Lung (tissue), 16 donors: ENCODE measurements around the gene NUP88. TPM values are rescaled to one million over a fixed set of nuclear protein-coding genes. Genes with fewer than 3 reads are reported as not detected.
A peak's percentile ranks its signal among the peaks of the same experiment; 100 is the strongest.

ENCODE experiments used
- ATAC-seq: fragments of 200-7000 bp; cut with Tn5 transposase; one replicate; pipeline ENCODE4 v1.9.1; 2020; ENCODE audit warnings: moderate number of reproducible peaks; ENCODE audit not compliant: insufficient read depth, low FRiP score
- DNase-seq, 3 donors: peaks; one replicate each; pipeline ENCODE4 v3.0.0-alpha.2; 2013 to 2017
- H3K27ac ChIP-seq, 2 donors: one replicate each; pipeline ENCODE4 v1.5.1; 2013; ENCODE audit warnings: mild to moderate bottlenecking in 2 of 2, moderate library complexity in 2 of 2, control low read depth in 1 of 2, inconsistent platforms in 1 of 2, low read depth in 1 of 2, low read length in 1 of 2
- H3K27me3 ChIP-seq, 3 donors: one replicate each; pipeline ENCODE4 v1.5.1; 2013; ENCODE audit warnings: low read length in 2 of 3; ENCODE audit not compliant: control insufficient read depth in 3 of 3, insufficient read depth in 3 of 3
- H3K36me3 ChIP-seq, 4 donors: one replicate each; pipeline ENCODE4 v1.5.1; 2013; ENCODE audit warnings: low read length in 4 of 4, mild to moderate bottlenecking in 1 of 4, moderate library complexity in 1 of 4; ENCODE audit not compliant: control insufficient read depth in 4 of 4, insufficient read depth in 4 of 4
- H3K4me1 ChIP-seq, 5 donors: one replicate each; pipeline ENCODE4 v1.5.1; 2013; ENCODE audit warnings: low read length in 5 of 5, mild to moderate bottlenecking in 2 of 5, moderate library complexity in 1 of 5; ENCODE audit not compliant: control insufficient read depth in 5 of 5, insufficient read depth in 5 of 5
- H3K4me3 ChIP-seq: one replicate; pipeline ENCODE4 v1.5.1; 2013; ENCODE audit warnings: mild to moderate bottlenecking, control low read depth, moderate library complexity
- H3K9ac ChIP-seq, 2 donors: one replicate each; pipeline ENCODE4 v1.5.1; 2013; ENCODE audit warnings: low read length in 2 of 2, control low read depth in 1 of 2; ENCODE audit not compliant: insufficient read depth in 1 of 2
- H3K9me3 ChIP-seq, 4 donors: one replicate each; pipeline ENCODE4 v1.5.1; 2013; ENCODE audit warnings: low read length in 3 of 4, mild to moderate bottlenecking in 1 of 4, moderate library complexity in 1 of 4; ENCODE audit not compliant: control insufficient read depth in 4 of 4, insufficient read depth in 3 of 4
- WGBS, 2 donors: extraction: QIAGEN DNeasy Blood & Tissue Kit; methylation state at CpG; one replicate each; pipeline ENCODE4 v1.1.7; 2013; 5-methylcytosine and 5-hydroxymethylcytosine counted together
- long read RNA-seq, 5 donors: transcript quantifications; one replicate each; lab custom pipeline, GENCODE V29; 2026
- polyA plus RNA-seq, 2 donors: library from polyadenylated mRNA; stranded (reverse); fragments of 200-250 nt; gene quantifications; one replicate each; pipeline ENCODE4 v1.2.1, GENCODE V29; 2013
- total RNA-seq, 2 donors: library from RNA; depleted of rRNA in 1 of 2; stranded (reverse); fragments of >200 nt in 1 of 2; gene quantifications; one replicate each; pipeline ENCODE4 v1.2.1, GENCODE V29; 2014 to 2021
- TF ChIP-seq, protein P1 (sequence below): IDR thresholded peaks from 2 replicates; pipeline ENCODE4 v1.5.1; 2012; ENCODE audit warnings: mild to moderate bottlenecking; ENCODE audit errors: control extremely low read depth, extremely low read depth
- donor health status: control.
- donor health status: control.
- donor health status: Bipolar disorder and iron deficiency.
- donor health status: healthy.
- donor health status: DM: yes; HTN: yes; CAD: no.

Gene NUP88
- total RNA-seq (10 to 100 TPM; 30.0 to 66.0 TPM), polyA plus RNA-seq (10 to 100 TPM; 43.7 to 76.4 TPM)
- long read RNA-seq, donor 1, transcript NUP88-207 (17 exons, 2,916 nt): major isoform, 8 of 80 reads
- long read RNA-seq, donor 1, partial matches to known transcripts: 22 of 80 reads
- long read RNA-seq, donor 1, other reads (novel, unspliced or antisense): 47 of 80 reads
- long read RNA-seq, donor 2, partial matches to known transcripts: 0 of 2 reads
- long read RNA-seq, donor 2, other reads (novel, unspliced or antisense): 0 of 2 reads
- long read RNA-seq, donor 3, partial matches to known transcripts: 38 of 73 reads
- long read RNA-seq, donor 3, other reads (novel, unspliced or antisense): 30 of 73 reads
- long read RNA-seq, donor 4, partial matches to known transcripts: 0 of 3 reads
- long read RNA-seq, donor 4, other reads (novel, unspliced or antisense): 0 of 3 reads
- long read RNA-seq, donor 5, transcript NUP88-207 (17 exons, 2,916 nt): major isoform, 8 of 117 reads
- long read RNA-seq, donor 5, partial matches to known transcripts: 36 of 117 reads
- long read RNA-seq, donor 5, other reads (novel, unspliced or antisense): 70 of 117 reads

GRCh38 chr17:5419356-5419958 is at the start of gene NUP88:
Gene NUP88, minus strand, starts transcription at chr17:5419662. Its CDS starts 12 bp downstream, at chr17:5419650.
- H3K27me3 ChIP-seq: no peaks in the 10 kb centered on the region
- peaks cover 8 to 21% (median 15%) of the 10 kb centered on the region in 4 donors for H3K36me3 ChIP-seq
- WGBS, 2 donors: 0% methylated on average over 49 of the region's 49 CpGs
- peak; percentile 89 for ATAC-seq
- TF ChIP-seq, protein P1, sequence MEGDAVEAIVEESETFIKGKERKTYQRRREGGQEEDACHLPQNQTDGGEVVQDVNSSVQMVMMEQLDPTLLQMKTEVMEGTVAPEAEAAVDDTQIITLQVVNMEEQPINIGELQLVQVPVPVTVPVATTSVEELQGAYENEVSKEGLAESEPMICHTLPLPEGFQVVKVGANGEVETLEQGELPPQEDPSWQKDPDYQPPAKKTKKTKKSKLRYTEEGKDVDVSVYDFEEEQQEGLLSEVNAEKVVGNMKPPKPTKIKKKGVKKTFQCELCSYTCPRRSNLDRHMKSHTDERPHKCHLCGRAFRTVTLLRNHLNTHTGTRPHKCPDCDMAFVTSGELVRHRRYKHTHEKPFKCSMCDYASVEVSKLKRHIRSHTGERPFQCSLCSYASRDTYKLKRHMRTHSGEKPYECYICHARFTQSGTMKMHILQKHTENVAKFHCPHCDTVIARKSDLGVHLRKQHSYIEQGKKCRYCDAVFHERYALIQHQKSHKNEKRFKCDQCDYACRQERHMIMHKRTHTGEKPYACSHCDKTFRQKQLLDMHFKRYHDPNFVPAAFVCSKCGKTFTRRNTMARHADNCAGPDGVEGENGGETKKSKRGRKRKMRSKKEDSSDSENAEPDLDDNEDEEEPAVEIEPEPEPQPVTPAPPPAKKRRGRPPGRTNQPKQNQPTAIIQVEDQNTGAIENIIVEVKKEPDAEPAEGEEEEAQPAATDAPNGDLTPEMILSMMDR: no peak
- H3K4me1 ChIP-seq: peaks cover 0 to 17% (median 5%) of the 10 kb centered on the region in 5 donors
- H3K4me3 ChIP-seq: peak within 1 kb of the TSS; percentile 78
- H3K27ac ChIP-seq: peak within 1 kb of the TSS; percentile 76 to 87
- H3K9me3 ChIP-seq: no peaks in the 10 kb centered on the region
- H3K9ac ChIP-seq: peak within 1 kb of the TSS; percentile 87 to 89
- DNase-seq: peak; percentile 99

GRCh38 chr17:5468075-5468473 is 48.6 kb upstream of the NUP88 start:
- 0% methylated on average over 17 of the region's 17 CpGs for WGBS, 2 donors

DNA sequence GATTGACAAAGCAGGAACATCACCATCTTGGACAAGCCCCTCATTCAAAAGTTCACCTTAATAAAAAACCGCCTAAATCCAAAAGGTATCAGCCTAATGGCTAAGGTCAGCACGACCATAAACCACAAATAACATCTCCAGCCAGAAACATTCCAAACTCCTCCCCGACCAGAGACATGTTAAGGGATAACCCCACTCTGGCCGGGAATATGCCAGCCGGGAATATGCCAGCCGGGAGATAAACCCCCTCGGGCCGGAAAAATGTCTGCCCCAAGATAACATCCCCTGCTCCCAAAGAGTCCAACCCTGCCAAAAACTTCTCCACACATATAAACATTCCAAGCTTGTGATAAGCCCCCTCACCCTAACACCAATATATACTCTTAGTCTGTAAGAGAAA is 48.0 kb upstream of the NUP88 start:
- Histone ChIP-seq H3K9ac (peak overlapping the region; percentile 1 to 69), H3K27ac (no peak overlapping the region), H3K4me3 (no peak overlapping the region), H3K36me3 (peaks cover 0 to 6% (median 1%) of the 10 kb centered on the region in 4 donors), H3K27me3 (no peaks in the 10 kb centered on the region), H3K4me1 (peaks cover 0 to 10% (median 4%) of the 10 kb centered on the region in 5 donors), H3K9me3 (no peaks in the 10 kb centered on the region)
- TF ChIP-seq, protein P1: no peak
- peak in 1 of 3 donors; percentile 1 for DNase-seq
- ATAC-seq: no peak
- 12 to 23% methylated on average over 8 of the region's 8 CpGs for WGBS, 2 donors

More at GRCh38 chr17:5468075-5468473, 48.6 kb upstream of the NUP88 start:
- Histone ChIP-seq H3K4me1 (peaks cover 0 to 10% (median 4%) of the 10 kb centered on the region in 5 donors), H3K9me3 (no peaks in the 10 kb centered on the region), H3K27me3 (no peaks in the 10 kb centered on the region), H3K36me3 (peaks cover 0 to 7% (median 2%) of the 10 kb centered on the region in 4 donors), H3K4me3 (peak overlapping the region; percentile 92), H3K9ac (peak overlapping the region; percentile 1 to 69), H3K27ac (peak overlapping the region in 1 of 2 donors; percentile 91)
- ATAC-seq (no peak), DNase-seq (peak in 1 of 3 donors; percentile 3)
- TF ChIP-seq, protein P1: no peak
